GM12878 (cell line): ENCODE results near the gene RBM8A. TPM values are rescaled to one million over a fixed set of nuclear protein-coding genes. Genes with fewer than 3 reads are reported as not detected.

Source experiments
- ATAC-seq: fragments of 200-7000 bp; cut with Tn5 transposase; 3 replicates; pipeline ENCODE4 v1.9.1; 2020; ENCODE audit warnings: mild to moderate bottlenecking, moderate library complexity
- BruUV-seq: library from RNA; stranded (reverse); fragments of 400-500 nt; replicated peaks from 2 replicates; lab custom pipeline; 2021; lab: Mats Ljungman, UMichigan
- CTCF ChIA-PET: fragments of 300-600 bp; sonication (Branson Sonifier 250); formaldehyde crosslinking; extraction: SDS; loops from one replicate; lab custom pipeline; 2021; ENCODE audit warnings: inconsistent platforms; lab: Yijun Ruan, JAX
- POLR2A ChIA-PET: fragments of 350-600 bp; formaldehyde crosslinking; extraction: SDS; loops from one replicate; lab custom pipeline; 2021; ENCODE audit warnings: inconsistent platforms; lab: Charles Lee
- RAD21 ChIA-PET: fragments of 300-600 bp; sonication (Branson Sonifier 250); formaldehyde crosslinking; loops from one replicate; lab custom pipeline; 2023; ENCODE audit warnings: antibody characterized with exemption; ENCODE audit not compliant: unreplicated experiment; lab: Charles Lee
- SMC1A ChIA-PET: fragments of 300-600 bp; sonication (Branson Sonifier 250); formaldehyde crosslinking; loops from one replicate; lab custom pipeline; 2023; ENCODE audit not compliant: unreplicated experiment, uncharacterized antibody; lab: Charles Lee
- DNase-seq: peaks from one replicate; pipeline ENCODE4 v3.0.0-alpha.2; 2011; ENCODE audit warnings: low read depth, low spot score
- FAIRE-seq: peaks from 3 replicates; lab custom pipeline; 2011; peaks lifted over from hg19 to GRCh38; lab: Jason Lieb, UNC
- H2AFZ ChIP-seq: 2 replicates; pipeline ENCODE4 v1.6.0; 2011; ENCODE audit warnings: low read depth, low read length, control low read depth; ENCODE audit not compliant: control insufficient read depth
- H3K27ac ChIP-seq: 2 replicates; pipeline ENCODE4 v1.5.1; 2011; ENCODE audit warnings: control low read depth; ENCODE audit not compliant: control insufficient read depth, insufficient read depth
- H3K27me3 ChIP-seq, 2 experiments: replicated peaks in 1 of 2; 2 replicates each; pipeline versions ENCODE4 v1.6.0 to v1.6.1; 2011; ENCODE audit warnings: low read length in 1 of 2; ENCODE audit not compliant: control insufficient read depth in 2 of 2, insufficient read depth in 2 of 2
- H3K36me3 ChIP-seq, 2 experiments: 2 replicates each; pipeline ENCODE4 v1.5.1; 2011; ENCODE audit warnings: low read length in 1 of 2; ENCODE audit not compliant: control insufficient read depth in 2 of 2, insufficient read depth in 2 of 2
- H3K4me1 ChIP-seq: 2 replicates; pipeline ENCODE4 v1.6.1; 2011; ENCODE audit warnings: mild to moderate bottlenecking, low read length, moderate library complexity, mixed read lengths; ENCODE audit not compliant: control insufficient read depth, insufficient read depth
- H3K4me2 ChIP-seq: 2 replicates; pipeline ENCODE4 v1.6.0; 2011; ENCODE audit warnings: control low read depth; ENCODE audit not compliant: control insufficient read depth, insufficient read depth
- H3K4me3 ChIP-seq: fragments of 200-600 bp; sonication (generic); 2 replicates; pipeline ENCODE4 v1.5.1; 2016
- H3K79me2 ChIP-seq: 2 replicates; pipeline ENCODE4 v1.6.0; 2011; ENCODE audit warnings: low read length; ENCODE audit not compliant: control insufficient read depth, insufficient read depth
- H3K9ac ChIP-seq: 2 replicates; pipeline ENCODE4 v1.8.0; 2011; ENCODE audit warnings: low read length, control low read depth, mixed read lengths; ENCODE audit not compliant: control insufficient read depth, insufficient read depth
- H3K9me3 ChIP-seq: replicated peaks from 3 replicates; pipeline ENCODE4 v1.5.1; 2011; ENCODE audit warnings: mild to moderate bottlenecking, low read length; ENCODE audit not compliant: control insufficient read depth, insufficient read depth
- H4K20me1 ChIP-seq: 2 replicates; pipeline ENCODE4 v1.6.0; 2011; ENCODE audit not compliant: control insufficient read depth, insufficient read depth
- PRDM15 ChIP-seq: fragments of 450-650 bp; formaldehyde crosslinking; IDR thresholded peaks from 2 replicates; pipeline ENCODE4 v1.4.0; 2020; ENCODE audit warnings: mild to moderate bottlenecking, moderate library complexity
- RAD51 ChIP-seq: fragments of 450-650 bp; IDR thresholded peaks from 2 replicates; pipeline ENCODE4 v1.6.1; 2016; ENCODE audit warnings: moderate library complexity, mild to moderate bottlenecking, inconsistent platforms
- SKIL ChIP-seq: fragments of 450-650 bp; IDR thresholded peaks from 2 replicates; pipeline ENCODE4 v1.6.1; 2017; ENCODE audit warnings: mild to moderate bottlenecking, low read depth, inconsistent platforms; ENCODE audit not compliant: poor library complexity, severe bottlenecking
- ZNF687 ChIP-seq: fragments of 450-650 bp; IDR thresholded peaks from 2 replicates; pipeline ENCODE4 v1.6.1; 2017; ENCODE audit warnings: mild to moderate bottlenecking, moderate library complexity
- WGBS: methylation state at CpG from one replicate; pipeline ENCODE4 v1.1.6; 2016; ENCODE audit warnings: low lambda C conversion rate; ENCODE audit not compliant: insufficient replicate concordance, insufficient coverage; ENCODE audit errors: missing lambda C conversion rate; 5-methylcytosine and 5-hydroxymethylcytosine counted together
- in situ Hi-C: fragments of 300-500 bp; cut with MboI; formaldehyde crosslinking; loops from 9 replicates; pipeline ENCODE4 v1.14.3; 2018; ENCODE audit warnings: mixed read lengths
- intact Hi-C: fragments of 100-400 bp; cut with micrococcal nuclease; formaldehyde crosslinking; loops from one replicate; pipeline ENCODE4 v1.14.2; 2022; ENCODE audit not compliant: unreplicated experiment
- polyA plus RNA-seq, 11 experiments: library from polyadenylated mRNA; depleted of rRNA in 4 of 11; unstranded in 6 of 11; stranded (reverse) in 5 of 11; fragments of >200 nt; fragmentation: Nextera tagmentation in 4 of 11; fragmentation: Illumina TruSeq in 1 of 11; extraction: Ambion mirVana in 4 of 11; extraction: Trizol in 1 of 11; gene quantifications; 1 replicate in 1 of 11; 2 replicates in 10 of 11; pipeline versions ENCODE4 v1.2.1 to v1.2.3, GENCODE V29; 2011 to 2016; ENCODE audit warnings: inconsistent platforms in 2 of 11, missing spikeins in 2 of 11, low read depth in 1 of 11
- total RNA-seq, 4 experiments: library from RNA; depleted of rRNA in 3 of 4; stranded (reverse); fragments of >200 nt in 3 of 4; fragmentation: Illumina TruSeq in 1 of 4; extraction: Trizol in 1 of 4; gene quantifications; 2 replicates each; pipeline versions ENCODE4 v1.2.1 to v1.2.3, GENCODE V29; 2013 to 2021

The RBM8A gene
- total and polyA plus RNA-seq, 10 of the 15 experiments (the other 5 are each of a cell fraction or from before 2014, with no cell fraction given), result 110 to 1,248 (median 248) TPM

GRCh38 chr1:145893306-145894055 lies 33.8 kb downstream of the RBM8A start (continued):
- TF ChIP-seq SKIL, result no peak

GRCh38 chr1:145892486-145893087 lies 34.7 kb downstream of the RBM8A start:
- Histone ChIP-seq H3K79me2 (no peaks in the 10 kb centered on the region), H3K4me2 (no peak overlapping the region), H3K36me3 (no peaks in the 10 kb centered on the region), H3K4me1 (no peaks in the 10 kb centered on the region), H4K20me1 (no peaks in the 10 kb centered on the region), H3K27me3 (no peaks in the 10 kb centered on the region), H2AFZ (no peak overlapping the region), H3K9me3 (no peaks in the 10 kb centered on the region), H3K27ac (no peak overlapping the region), H3K4me3 (no peak overlapping the region), H3K9ac (no peak overlapping the region)
- SMC1A ChIA-PET, result interaction anchor here (0.9 to 2.7 kb wide), 17 partner anchors 15 to 139 kb away, joined by 3 to 12 read pairs (median 4); partner anchors contain the start of genes ANKRD34A, HJV, LIX1L and PIAS3
- FAIRE-seq, result no peak
- no peak for DNase-seq
- WGBS, result 61% methylated on average over 3 of the region's 3 CpGs
- CTCF ChIA-PET, result interaction anchor here (0.6 to 5.9 kb wide), 28 partner anchors 10 to 140 kb away, joined by 3 to 66 read pairs (median 6); partner anchors contain the start of genes ANKRD34A, HJV, ITGA10 and LIX1L
- no peak for TF ChIP-seq ZNF687
- no peak for TF ChIP-seq RAD51
- TF ChIP-seq PRDM15 (CRISPR knock-in tag), result no peak
- no peak for ATAC-seq
- RAD21 ChIA-PET, result interaction anchor here (0.7 to 2.8 kb wide), 8 partner anchors 10 to 120 kb away, joined by 3 to 10 read pairs (median 4); partner anchors contain the start of genes LIX1L and NUDT17
- POLR2A ChIA-PET, result interaction anchor here (1.0 kb wide), 1 partner anchor 72 kb away, joined by 4 read pairs; the partner anchor contains the start of genes ANKRD34A and POLR3GL
- intact Hi-C loops (loop anchor here (2.0 kb wide), 1 partner anchor 18 kb away; the partner anchor contains the start of gene ITGA10), in situ Hi-C loops (no loop called here)
- no TSS peak for BruUV-seq
